Activated T-cell treated with anti-CD3 and anti-CD28 coated beads for 48 hours (primary cell): Measurements from ENCODE around the gene KCNC4.

Experiments
- DNase-seq: peaks from one replicate; pipeline ENCODE4 v3.0.0-alpha.2; 2020; ENCODE audit warnings: low read depth

The KCNC4 gene

GRCh38 chr1:110230381-110231199 is 20.5 kb downstream of the KCNC4 start:
- DNase-seq = no peak

GRCh38 chr1:110233861-110234260 is 23.7 kb downstream of the KCNC4 start:
- no peak for DNase-seq

GRCh38 chr1:110234691-110235090 is 24.6 kb downstream of the KCNC4 start:
- DNase-seq = no peak

GRCh38 chr1:110235181-110235833 is 25.2 kb downstream of the KCNC4 start:
- no peak for DNase-seq

GRCh38 chr1:110235834-110236682 is 25.9 kb downstream of the KCNC4 start:
- DNase-seq = peak; percentile 65

GRCh38 chr1:110237386-110238152 is 27.5 kb downstream of the KCNC4 start:
- no peak for DNase-seq

GRCh38 chr1:110239441-110240430 is 29.6 kb downstream of the KCNC4 start:
- no peak for DNase-seq

- DNase-seq = no peak
Measured at GRCh38 chr1:110240476-110241210, 30.5 kb downstream of the KCNC4 start.

- DNase-seq = no peak
Measured at GRCh38 chr1:110241516-110241915, 31.4 kb downstream of the KCNC4 start.

GRCh38 chr1:110242062-110242461 is 31.9 kb downstream of the KCNC4 start:
- DNase-seq = no peak

GRCh38 chr1:110242731-110243130 is 32.6 kb downstream of the KCNC4 start:
- no peak for DNase-seq

GRCh38 chr1:110243146-110243545 is 33.0 kb downstream of the KCNC4 start:
- DNase-seq = no peak

- DNase-seq = no peak
Measured at GRCh38 chr1:110243574-110243973, 33.5 kb downstream of the KCNC4 start.

GRCh38 chr1:110245876-110246620 is 35.9 kb downstream of the KCNC4 start:
- DNase-seq = no peak

GRCh38 chr1:110248746-110249145 is 38.6 kb downstream of the KCNC4 start:
- no peak for DNase-seq

GRCh38 chr1:110249256-110249655 is 39.1 kb downstream of the KCNC4 start:
- no peak for DNase-seq

GRCh38 chr1:110250008-110250407 is 39.9 kb downstream of the KCNC4 start:
- no peak for DNase-seq

- no peak for DNase-seq
Measured at GRCh38 chr1:110250749-110251148, 40.6 kb downstream of the KCNC4 start.

GRCh38 chr1:110253213-110253612 is 43.1 kb downstream of the KCNC4 start:
- DNase-seq = no peak
